Breast epithelium (tissue), 4 donors: ENCODE measurements around the gene CERKL. TPM values are rescaled to one million over a fixed set of nuclear protein-coding genes. Genes with fewer than 3 reads are reported as not detected.

ENCODE experiments used
- DNase-seq, 2 donors: peaks; one replicate each; pipeline ENCODE4 v3.0.0-alpha.2; 2019; ENCODE audit warnings: low spot score in 2 of 2
- H3K27ac ChIP-seq, 2 donors: fragments of 200-600 bp; sonication (generic) in 1 of 2; one replicate each; pipeline ENCODE4 v1.5.1; 2016 to 2019; ENCODE audit warnings: mild to moderate bottlenecking in 1 of 2
- H3K27me3 ChIP-seq, 2 donors: fragments of 200-600 bp; sonication (generic) in 1 of 2; one replicate each; pipeline versions ENCODE4 v1.5.1 to v1.6.0; 2017 to 2019; ENCODE audit warnings: control low read depth in 1 of 2, mild to moderate bottlenecking in 1 of 2
- H3K36me3 ChIP-seq: fragments of 200-600 bp; one replicate; pipeline ENCODE4 v1.5.1; 2019
- H3K4me1 ChIP-seq, 2 donors: fragments of 200-600 bp; sonication (generic); one replicate each; pipeline ENCODE4 v1.5.1; 2016 to 2019; ENCODE audit warnings: control low read depth in 1 of 2
- H3K4me3 ChIP-seq, 3 donors: fragments of 200-600 bp; sonication (generic); 1 replicate in 2 of 3; 2 replicates in 1 of 3; pipeline ENCODE4 v1.5.1; 2016 to 2019; ENCODE audit warnings: mild to moderate bottlenecking in 3 of 3, moderate library complexity in 2 of 3
- H3K9me3 ChIP-seq, 2 donors: fragments of 200-600 bp; sonication (generic) in 1 of 2; one replicate each; pipeline ENCODE4 v1.5.1; 2016 to 2019; ENCODE audit warnings: control low read depth in 1 of 2
- POLR2A ChIP-seq: fragments of 450-650 bp; IDR thresholded peaks from one replicate; pipeline ENCODE4 v1.6.1; 2016; ENCODE audit warnings: antibody characterized with exemption, mild to moderate bottlenecking, moderate library complexity
- POLR2AphosphoS5 ChIP-seq, 3 donors: sonication (generic); formaldehyde crosslinking; IDR thresholded peaks; one replicate each; pipeline ENCODE4 v1.6.1; 2017; ENCODE audit warnings: antibody characterized with exemption in 3 of 3
- intact Hi-C: fragments of 100-400 bp; cut with DNase I; formaldehyde crosslinking; loops from one replicate; pipeline ENCODE4 v1.15.1; 2023; ENCODE audit warnings: low total_unique reads
- total RNA-seq, 3 donors: library from RNA; depleted of rRNA; stranded (reverse); fragments of >200 nt; gene quantifications; one replicate each; pipeline ENCODE4 v1.1.0, GENCODE V29; 2016
- TF ChIP-seq, protein P1 (sequence below), 3 donors: fragments of 450-650 bp; IDR thresholded peaks; one replicate each; pipeline ENCODE4 v1.5.1; 2016 to 2017; ENCODE audit warnings: antibody characterized with exemption in 3 of 3, mild to moderate bottlenecking in 3 of 3, moderate library complexity in 3 of 3

The CERKL gene
- total RNA-seq, 3 donors from 2014 or later = 0.29 to 0.33 TPM; not detected in 1

DNA sequence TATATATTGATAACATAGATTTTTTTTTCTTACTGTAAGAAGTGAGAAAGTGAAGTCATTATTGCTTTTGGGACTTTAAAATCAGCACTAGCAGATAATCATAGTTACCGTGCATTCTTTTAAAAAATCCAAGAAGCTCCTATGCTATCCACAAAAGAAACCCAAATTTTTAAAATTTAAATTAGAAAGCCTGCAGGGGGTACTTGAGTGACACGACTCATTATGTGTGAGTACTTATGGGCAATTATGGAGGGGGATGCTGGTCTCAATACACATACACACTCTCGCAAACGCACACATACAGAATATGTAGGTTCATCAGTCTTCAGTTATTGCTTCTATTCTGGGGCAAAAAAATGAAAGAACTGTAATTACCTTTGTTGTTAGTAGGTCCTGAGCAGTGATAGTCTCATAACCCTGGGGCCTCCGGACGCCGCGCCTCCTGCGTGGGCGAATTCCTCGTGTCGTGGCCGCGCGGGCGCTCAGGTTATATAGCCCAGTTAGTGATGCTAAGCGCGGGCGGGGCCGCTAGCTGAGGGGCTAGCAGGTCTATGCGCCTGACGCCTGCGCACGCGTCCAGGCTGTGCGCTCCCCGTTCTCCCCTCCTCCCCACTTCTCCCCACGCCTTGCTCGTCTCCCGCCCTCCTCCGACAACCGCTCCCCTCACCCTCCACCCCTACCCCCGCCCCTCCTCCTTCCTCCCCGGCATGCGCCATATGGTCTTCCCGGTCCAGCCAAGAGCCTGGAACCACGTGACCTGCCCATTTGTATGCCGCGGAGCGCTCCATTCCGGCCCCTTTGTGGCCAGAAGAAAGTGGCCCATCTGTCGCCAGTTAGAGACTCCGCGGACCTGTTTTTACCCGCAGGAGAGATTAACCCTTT is 23.4 kb upstream of the CERKL start, which contains the start of gene NEUROD1:
NEUROD1 (minus strand) TSS at position 463 of the 882 bp plus-strand sequence. CDS start 1,657 bp downstream, outside the sequence.
- Histone ChIP-seq H3K4me3 (peak within 1 kb of the TSS in 1 of 3 donors; percentile 34), H3K27me3 (peaks cover 10 to 86% of the 10 kb centered on the region in 2 donors), H3K4me1 (no peaks in the 10 kb centered on the region), H3K9me3 (no peaks in the 10 kb centered on the region), H3K27ac (no peak within 1 kb of the TSS), H3K36me3 (no peaks in the 10 kb centered on the region)
- no peak for TF ChIP-seq POLR2A
- TF ChIP-seq, protein P1, sequence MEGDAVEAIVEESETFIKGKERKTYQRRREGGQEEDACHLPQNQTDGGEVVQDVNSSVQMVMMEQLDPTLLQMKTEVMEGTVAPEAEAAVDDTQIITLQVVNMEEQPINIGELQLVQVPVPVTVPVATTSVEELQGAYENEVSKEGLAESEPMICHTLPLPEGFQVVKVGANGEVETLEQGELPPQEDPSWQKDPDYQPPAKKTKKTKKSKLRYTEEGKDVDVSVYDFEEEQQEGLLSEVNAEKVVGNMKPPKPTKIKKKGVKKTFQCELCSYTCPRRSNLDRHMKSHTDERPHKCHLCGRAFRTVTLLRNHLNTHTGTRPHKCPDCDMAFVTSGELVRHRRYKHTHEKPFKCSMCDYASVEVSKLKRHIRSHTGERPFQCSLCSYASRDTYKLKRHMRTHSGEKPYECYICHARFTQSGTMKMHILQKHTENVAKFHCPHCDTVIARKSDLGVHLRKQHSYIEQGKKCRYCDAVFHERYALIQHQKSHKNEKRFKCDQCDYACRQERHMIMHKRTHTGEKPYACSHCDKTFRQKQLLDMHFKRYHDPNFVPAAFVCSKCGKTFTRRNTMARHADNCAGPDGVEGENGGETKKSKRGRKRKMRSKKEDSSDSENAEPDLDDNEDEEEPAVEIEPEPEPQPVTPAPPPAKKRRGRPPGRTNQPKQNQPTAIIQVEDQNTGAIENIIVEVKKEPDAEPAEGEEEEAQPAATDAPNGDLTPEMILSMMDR (IDR thresholded peaks at IDR 0.05) = no peak
- TF ChIP-seq POLR2AphosphoS5 (IDR thresholded peaks at IDR 0.05) = no peak
- intact Hi-C loops = no loop called here
- DNase-seq = no peak

DNA sequence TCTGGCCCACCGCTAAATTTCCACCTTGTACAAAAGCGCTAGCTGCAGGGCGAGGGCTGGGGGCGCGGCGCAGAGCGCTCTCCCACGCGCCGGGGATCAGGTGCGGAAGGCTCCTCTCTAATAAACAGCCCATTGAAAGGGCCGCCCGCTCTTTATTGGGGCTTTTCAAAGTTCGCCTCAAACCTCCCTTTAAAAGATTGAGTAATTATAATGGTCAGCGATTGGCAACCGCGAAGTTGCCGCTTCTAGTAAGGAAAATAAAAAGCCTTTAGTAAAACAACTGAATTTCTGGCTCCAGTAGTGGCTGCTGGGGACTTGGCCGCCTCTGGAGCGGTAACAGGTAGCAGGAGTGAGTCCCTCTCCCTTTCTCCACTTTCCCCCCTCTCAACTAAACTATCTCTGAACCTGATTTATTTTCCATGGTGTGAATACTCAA is 22.7 kb upstream of the CERKL start:
- Histone ChIP-seq H3K27ac (no peak overlapping the region), H3K36me3 (no peaks in the 10 kb centered on the region), H3K4me3 (no peak overlapping the region), H3K4me1 (no peaks in the 10 kb centered on the region), H3K9me3 (no peaks in the 10 kb centered on the region), H3K27me3 (peaks cover 10 to 79% of the 10 kb centered on the region in 2 donors)
- TF ChIP-seq, protein P1 (IDR thresholded peaks at IDR 0.05) = no peak
- TF ChIP-seq POLR2AphosphoS5 (IDR thresholded peaks at IDR 0.05) (no peak), POLR2A (no peak)
- no peak for DNase-seq
- intact Hi-C loops = no loop called here

DNA sequence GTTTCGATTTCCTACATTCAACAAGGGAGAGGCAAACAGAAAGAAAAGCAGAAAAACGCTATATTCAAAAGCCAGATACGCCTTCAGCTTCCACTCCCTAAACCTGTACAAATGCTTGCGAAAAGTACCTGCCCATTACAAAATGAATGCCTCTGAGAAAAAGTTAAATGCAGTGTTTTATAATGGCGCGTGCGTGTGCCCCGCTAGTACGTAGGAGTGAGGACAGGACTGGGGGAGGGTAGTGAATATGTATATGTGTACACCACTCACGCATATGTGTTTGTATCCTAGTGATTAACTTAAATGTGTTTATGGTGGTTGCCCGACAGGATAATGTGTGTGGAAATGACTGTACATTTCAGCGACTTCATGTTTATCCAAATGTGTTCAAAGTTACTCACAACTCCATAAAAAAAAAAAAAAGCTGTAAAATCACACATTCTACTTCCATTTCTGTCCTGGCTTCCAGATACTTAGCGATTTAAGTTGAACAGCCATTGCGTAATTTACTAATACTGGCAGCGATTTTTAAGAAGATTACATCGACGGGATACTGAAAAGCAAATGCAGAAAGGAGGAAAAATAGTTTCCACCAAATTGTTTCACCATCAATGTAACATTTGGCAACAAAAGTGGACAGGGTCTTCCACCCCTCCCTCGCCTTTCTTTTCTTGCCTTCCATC is 22.1 kb upstream of the CERKL start:
- Histone ChIP-seq H3K9me3 (no peaks in the 10 kb centered on the region), H3K4me3 (no peak overlapping the region), H3K4me1 (no peaks in the 10 kb centered on the region), H3K27ac (no peak overlapping the region), H3K27me3 (peaks cover 10 to 73% of the 10 kb centered on the region in 2 donors), H3K36me3 (no peaks in the 10 kb centered on the region)
- TF ChIP-seq, protein P1 (IDR thresholded peaks at IDR 0.05) = no peak
- TF ChIP-seq POLR2AphosphoS5 (IDR thresholded peaks at IDR 0.05) = no peak
- no peak for TF ChIP-seq POLR2A
- intact Hi-C loops = no loop called here
- DNase-seq = no peak

DNA sequence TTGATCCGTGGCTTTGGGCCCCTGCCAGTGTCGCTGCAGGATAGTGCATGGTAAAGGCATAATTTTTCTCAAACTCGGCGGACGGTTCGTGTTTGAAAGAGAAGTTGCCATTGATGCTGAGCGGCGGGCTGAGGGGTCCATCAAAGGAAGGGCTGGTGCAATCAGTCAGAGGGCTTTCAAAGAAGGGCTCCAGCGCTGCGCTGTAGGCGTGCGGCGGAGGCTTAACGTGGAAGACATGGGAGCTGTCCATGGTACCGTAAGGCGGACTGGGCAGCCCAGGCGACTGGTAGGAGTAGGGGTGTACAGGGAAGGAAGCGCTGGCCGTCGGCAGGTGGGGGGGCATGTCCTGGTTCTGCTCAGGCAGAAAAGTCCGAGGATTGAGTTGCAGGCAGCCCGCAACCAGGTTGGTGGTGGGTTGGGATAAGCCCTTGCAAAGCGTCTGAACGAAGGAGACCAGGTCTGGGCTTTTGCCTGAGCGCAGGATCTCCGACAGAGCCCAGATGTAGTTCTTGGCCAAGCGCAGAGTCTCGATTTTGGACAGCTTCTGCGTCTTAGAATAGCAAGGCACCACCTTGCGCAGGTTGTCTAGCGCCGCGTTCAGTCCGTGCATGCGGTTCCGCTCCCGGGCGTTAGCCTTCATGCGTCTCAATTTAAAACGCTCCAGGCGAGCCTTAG is 21.1 kb upstream of the CERKL start:
- intact Hi-C loops = no loop called here
- no peak overlapping the region for H3K27ac ChIP-seq
- TF ChIP-seq POLR2A (no peak), POLR2AphosphoS5 (IDR thresholded peaks at IDR 0.05) (no peak)
- peaks cover 3 to 64% of the 10 kb centered on the region in 2 donors for H3K27me3 ChIP-seq
- no peaks in the 10 kb centered on the region for H3K4me1 ChIP-seq
- DNase-seq = peak in 1 of 2 donors; percentile 64
- H3K9me3 ChIP-seq = no peaks in the 10 kb centered on the region
- H3K4me3 ChIP-seq = no peak overlapping the region
- H3K36me3 ChIP-seq = no peaks in the 10 kb centered on the region

DNA sequence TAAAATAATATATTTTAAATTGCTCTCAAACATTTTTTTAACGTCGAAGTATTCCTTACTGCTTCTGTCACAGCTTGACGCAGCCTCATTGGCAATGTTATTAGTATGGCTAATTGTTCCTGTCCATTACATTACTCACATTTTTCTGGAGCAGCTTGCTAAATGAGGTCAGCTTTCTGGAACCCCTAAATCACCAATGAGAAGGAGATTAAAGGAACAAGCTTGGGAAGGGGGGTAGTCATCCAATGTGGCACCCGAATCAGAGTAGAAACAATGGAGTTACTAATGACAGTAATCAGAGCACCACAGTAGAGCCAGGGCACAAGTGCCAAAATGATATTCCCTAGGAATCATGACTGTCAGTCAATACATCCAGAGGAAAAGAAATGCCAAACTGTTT is 18.3 kb upstream of the CERKL start:
- no peaks in the 10 kb centered on the region for H3K4me1 ChIP-seq
- no peak overlapping the region for H3K4me3 ChIP-seq
- no peak for DNase-seq
- H3K9me3 ChIP-seq = no peaks in the 10 kb centered on the region
- intact Hi-C loops = no loop called here
- H3K27me3 ChIP-seq = peaks cover 0 to 36% of the 10 kb centered on the region in 2 donors
- TF ChIP-seq POLR2A (no peak), POLR2AphosphoS5 (IDR thresholded peaks at IDR 0.05) (no peak)
- TF ChIP-seq, protein P1 (IDR thresholded peaks at IDR 0.05) = no peak
- H3K27ac ChIP-seq = no peak overlapping the region
- no peaks in the 10 kb centered on the region for H3K36me3 ChIP-seq
